HTERT RPE-1 (cell line): ENCODE data around the gene GPR132.

Source experiments
- in situ Hi-C: fragments of 300-500 bp; cut with MboI; formaldehyde crosslinking; loops from 4 replicates; pipeline ENCODE4 v1.14.3; 2020; ENCODE audit warnings: low sequenced_read_pairs

Gene GPR132

DNA sequence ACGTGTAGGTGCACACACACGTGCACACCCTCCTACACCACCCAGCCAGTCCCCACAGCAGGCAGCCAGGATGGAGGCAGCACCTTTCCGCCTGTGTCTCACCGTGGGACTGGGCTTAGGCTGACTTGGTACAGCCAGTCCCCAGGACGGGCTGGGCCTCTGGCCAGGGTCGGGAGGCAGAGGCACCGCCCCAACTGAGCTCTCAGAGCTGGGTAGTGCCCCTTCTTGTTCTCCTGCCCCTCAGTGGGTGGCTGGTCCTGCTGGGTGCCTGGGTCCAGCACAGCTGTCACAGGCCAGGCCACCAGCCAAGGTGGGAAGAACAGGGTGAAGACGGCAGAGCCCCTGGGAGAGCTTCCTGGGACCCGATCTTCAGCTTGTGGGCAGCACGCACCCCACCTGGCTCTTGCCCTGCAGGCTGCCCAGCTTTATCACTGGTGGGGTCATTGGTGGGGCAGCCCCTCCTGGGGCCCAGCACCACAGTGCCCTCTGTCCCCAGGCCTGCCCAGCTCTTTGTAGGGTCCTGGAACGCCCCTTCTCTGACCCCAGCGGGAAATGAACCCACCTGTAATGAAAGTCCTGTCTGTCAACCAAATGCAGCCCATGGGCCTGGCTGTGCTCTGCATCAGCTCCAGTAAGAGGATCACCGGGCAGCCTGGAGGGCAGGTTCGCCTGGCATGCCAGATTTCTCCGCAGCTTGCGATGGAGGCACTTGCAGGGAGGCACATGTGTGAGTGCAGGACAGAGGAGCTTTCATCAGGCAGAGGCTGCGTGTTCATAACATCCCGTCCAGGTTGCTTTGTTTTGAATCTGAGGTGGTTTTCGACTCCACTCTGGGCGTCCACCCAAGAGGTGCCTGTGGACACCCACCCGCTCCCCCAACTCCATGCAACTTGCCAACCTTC lies 59.0 kb downstream of the GPR132 start:
- in situ Hi-C loops, result no loop called here

DNA sequence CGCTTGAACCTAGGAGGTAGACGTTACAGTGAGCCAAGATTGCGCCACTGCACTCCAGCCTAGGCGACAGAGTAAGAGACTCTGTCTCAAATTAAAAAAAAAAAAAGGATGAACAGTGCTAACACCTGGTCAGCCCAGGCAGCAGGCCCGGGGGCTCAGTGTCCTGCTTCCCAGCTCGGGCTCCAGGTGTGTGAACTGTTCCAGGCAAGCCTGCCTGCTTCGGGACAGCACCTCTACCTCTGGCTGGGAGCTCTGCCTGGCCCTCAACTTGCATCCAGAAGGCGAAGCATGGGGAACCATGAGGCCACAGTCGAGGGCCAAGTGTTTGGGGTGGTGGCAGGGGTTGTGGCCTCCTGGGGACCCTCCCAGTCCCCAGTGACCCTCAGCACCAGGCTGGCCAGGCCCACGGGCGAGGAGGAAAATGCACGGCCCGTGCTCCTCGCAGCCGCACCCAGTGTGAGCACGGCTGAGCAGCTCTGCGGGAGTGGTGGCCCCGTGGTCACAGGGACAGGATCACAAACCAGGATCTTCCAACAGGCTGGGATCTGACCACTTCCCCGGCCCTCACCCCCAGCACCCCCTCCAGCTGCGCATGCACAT lies 59.8 kb downstream of the GPR132 start:
- in situ Hi-C loops, result no loop called here
